ENCODE results near the gene STAU1. TPM values are rescaled to one million over a fixed set of nuclear protein-coding genes. Genes with fewer than 3 reads are reported as not detected.

Gene STAU1
- total and polyA plus RNA-seq, 2 of the 13 experiments (the other 11 are each of a cell fraction or from before 2014, with no cell fraction given) = 119 to 133 TPM

- TF ChIP-seq ZGPAT (CRISPR knock-in tag; IDR thresholded peaks at IDR 0.05) = peak; percentile 70; the same call in 1 of the 2 replicates
- TF ChIP-seq BORCS8-MEF2B (CRISPR knock-in tag; IDR thresholded peaks at IDR 0.05) = 0 out of 2 replicates have a peak, but pooled peaks have one; percentile 45
- no peak for TF ChIP-seq ZNF280B (CRISPR knock-in tag; IDR thresholded peaks at IDR 0.05; ENCODE audit: borderline replicate concordance)
- no peak for TF ChIP-seq NR2F1 (CRISPR knock-in tag; IDR thresholded peaks at IDR 0.05)
- no peak for TF ChIP-seq ZSCAN21 (CRISPR knock-in tag; IDR thresholded peaks at IDR 0.05; ENCODE audit: borderline replicate concordance)
- TF ChIP-seq NCOA2 (CRISPR knock-in tag; IDR thresholded peaks at IDR 0.05) = 0 out of 2 replicates have a peak, but pooled peaks have one; percentile 27
- peak; percentile 73 for TF ChIP-seq TGIF2 (CRISPR knock-in tag; IDR thresholded peaks at IDR 0.05)
- peak; percentile 44; the same call in 1 of the 2 replicates for TF ChIP-seq YEATS4 (CRISPR knock-in tag; IDR thresholded peaks at IDR 0.05; ENCODE audit: borderline replicate concordance)
- TF ChIP-seq CERS6 (CRISPR knock-in tag; IDR thresholded peaks at IDR 0.05) = no peak
- no peak for TF ChIP-seq ZNF709 (CRISPR knock-in tag; IDR thresholded peaks at IDR 0.05)
- peak; percentile 46; the same call in 1 of the 2 replicates for TF ChIP-seq SALL1 (CRISPR knock-in tag; IDR thresholded peaks at IDR 0.05)
- TF ChIP-seq THRA (CRISPR knock-in tag; IDR thresholded peaks at IDR 0.05; ENCODE audit: borderline replicate concordance) = 0 out of 2 replicates have a peak, but pooled peaks have one; percentile 35
- TF ChIP-seq ZNF510 (CRISPR knock-in tag; IDR thresholded peaks at IDR 0.05; ENCODE audit: low read depth) = 0 out of 2 replicates have a peak, but pooled peaks have one; percentile 57
- TF ChIP-seq ZNF766 (CRISPR knock-in tag; IDR thresholded peaks at IDR 0.05; ENCODE audit: borderline replicate concordance) = no peak
- TF ChIP-seq PAWR (CRISPR knock-in tag; IDR thresholded peaks at IDR 0.05; ENCODE audit: borderline replicate concordance) = no peak
- peak; percentile 96 for TF ChIP-seq XRCC5 (optimal IDR thresholded peaks at IDR 0.05; ENCODE audit: low read length)
- peak; percentile 36; the same call in 1 of the 2 replicates for TF ChIP-seq CEBPG (CRISPR knock-in tag; IDR thresholded peaks at IDR 0.05)
- TF ChIP-seq ZSCAN30 (CRISPR knock-in tag; IDR thresholded peaks at IDR 0.05) = no peak
- peak; percentile 73; the same call in 1 of the 2 replicates for TF ChIP-seq YEATS2 (CRISPR knock-in tag; IDR thresholded peaks at IDR 0.05; ENCODE audit: borderline replicate concordance)
- TF ChIP-seq ZSCAN9 (CRISPR knock-in tag; IDR thresholded peaks at IDR 0.05; ENCODE audit: borderline replicate concordance) = peak; percentile 77; the same call in 1 of the 2 replicates
- peak; percentile 34; the same call in 1 of the 2 replicates for TF ChIP-seq ZBTB4 (CRISPR knock-in tag; IDR thresholded peaks at IDR 0.05; ENCODE audit: borderline replicate concordance)
Observed at GRCh38 chr20:49216991-49217578, 29.0 kb upstream of the STAU1 start (continued).
